ENCODE results near the gene FAH. TPM values are rescaled to one million over a fixed set of nuclear protein-coding genes. Genes with fewer than 3 reads are reported as not detected.

Gene FAH
- total and polyA plus RNA-seq, 10 of the 15 experiments (the other 5 are each of a cell fraction or from before 2014, with no cell fraction given), result 36.3 to 121 (median 62.0) TPM

DNA sequence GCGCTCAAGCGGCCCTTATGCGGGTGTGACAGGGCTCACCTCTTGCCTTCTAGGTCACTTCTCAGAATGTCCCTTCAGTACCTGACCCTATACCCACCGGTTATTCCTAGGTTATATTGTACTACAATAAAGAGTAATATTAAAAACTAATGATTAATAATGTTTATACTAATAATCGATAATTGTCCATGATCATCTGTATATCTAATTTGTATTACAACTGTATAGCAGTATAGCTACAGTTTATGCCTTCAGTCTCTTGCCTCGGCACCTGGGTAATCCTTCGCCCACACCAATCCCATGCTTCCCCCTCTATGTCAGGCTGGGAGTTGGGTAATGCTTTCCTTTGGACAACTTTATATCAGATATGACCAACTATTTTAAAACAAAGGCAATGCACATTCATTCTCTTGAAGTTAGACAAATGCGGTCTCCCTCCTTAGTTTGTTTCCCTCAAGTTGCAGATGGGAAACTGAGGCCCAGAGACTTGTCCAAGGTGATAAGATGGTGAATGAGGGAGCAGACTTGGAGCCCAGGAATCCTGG is 3.4 kb downstream of the FAH start (continued):
- TF ChIP-seq, protein P1, sequence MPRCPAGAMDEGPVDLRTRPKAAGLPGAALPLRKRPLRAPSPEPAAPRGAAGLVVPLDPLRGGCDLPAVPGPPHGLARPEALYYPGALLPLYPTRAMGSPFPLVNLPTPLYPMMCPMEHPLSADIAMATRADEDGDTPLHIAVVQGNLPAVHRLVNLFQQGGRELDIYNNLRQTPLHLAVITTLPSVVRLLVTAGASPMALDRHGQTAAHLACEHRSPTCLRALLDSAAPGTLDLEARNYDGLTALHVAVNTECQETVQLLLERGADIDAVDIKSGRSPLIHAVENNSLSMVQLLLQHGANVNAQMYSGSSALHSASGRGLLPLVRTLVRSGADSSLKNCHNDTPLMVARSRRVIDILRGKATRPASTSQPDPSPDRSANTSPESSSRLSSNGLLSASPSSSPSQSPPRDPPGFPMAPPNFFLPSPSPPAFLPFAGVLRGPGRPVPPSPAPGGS (IDR thresholded peaks at IDR 0.05; ENCODE audit: borderline replicate concordance, insufficient read depth, low read depth, low read length, poor library complexity, severe bottlenecking), result no peak
- no peak for TF ChIP-seq HDAC2 (IDR thresholded peaks at IDR 0.05)
- no peak for TF ChIP-seq POLR2AphosphoS2 (IDR thresholded peaks at IDR 0.05; ENCODE audit: low read depth, low read length)
- TF ChIP-seq, protein P2, sequence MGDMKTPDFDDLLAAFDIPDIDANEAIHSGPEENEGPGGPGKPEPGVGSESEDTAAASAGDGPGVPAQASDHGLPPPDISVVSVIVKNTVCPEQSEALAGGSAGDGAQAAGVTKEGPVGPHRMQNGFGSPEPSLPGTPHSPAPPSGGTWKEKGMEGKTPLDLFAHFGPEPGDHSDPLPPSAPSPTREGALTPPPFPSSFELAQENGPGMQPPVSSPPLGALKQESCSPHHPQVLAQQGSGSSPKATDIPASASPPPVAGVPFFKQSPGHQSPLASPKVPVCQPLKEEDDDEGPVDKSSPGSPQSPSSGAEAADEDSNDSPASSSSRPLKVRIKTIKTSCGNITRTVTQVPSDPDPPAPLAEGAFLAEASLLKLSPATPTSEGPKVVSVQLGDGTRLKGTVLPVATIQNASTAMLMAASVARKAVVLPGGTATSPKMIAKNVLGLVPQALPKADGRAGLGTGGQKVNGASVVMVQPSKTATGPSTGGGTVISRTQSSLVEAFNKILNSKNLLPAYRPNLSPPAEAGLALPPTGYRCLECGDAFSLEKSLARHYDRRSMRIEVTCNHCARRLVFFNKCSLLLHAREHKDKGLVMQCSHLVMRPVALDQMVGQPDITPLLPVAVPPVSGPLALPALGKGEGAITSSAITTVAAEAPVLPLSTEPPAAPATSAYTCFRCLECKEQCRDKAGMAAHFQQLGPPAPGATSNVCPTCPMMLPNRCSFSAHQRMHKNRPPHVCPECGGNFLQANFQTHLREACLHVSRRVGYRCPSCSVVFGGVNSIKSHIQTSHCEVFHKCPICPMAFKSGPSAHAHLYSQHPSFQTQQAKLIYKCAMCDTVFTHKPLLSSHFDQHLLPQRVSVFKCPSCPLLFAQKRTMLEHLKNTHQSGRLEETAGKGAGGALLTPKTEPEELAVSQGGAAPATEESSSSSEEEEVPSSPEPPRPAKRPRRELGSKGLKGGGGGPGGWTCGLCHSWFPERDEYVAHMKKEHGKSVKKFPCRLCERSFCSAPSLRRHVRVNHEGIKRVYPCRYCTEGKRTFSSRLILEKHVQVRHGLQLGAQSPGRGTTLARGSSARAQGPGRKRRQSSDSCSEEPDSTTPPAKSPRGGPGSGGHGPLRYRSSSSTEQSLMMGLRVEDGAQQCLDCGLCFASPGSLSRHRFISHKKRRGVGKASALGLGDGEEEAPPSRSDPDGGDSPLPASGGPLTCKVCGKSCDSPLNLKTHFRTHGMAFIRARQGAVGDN (IDR thresholded peaks at IDR 0.05), result no peak
- TF ChIP-seq PML (IDR thresholded peaks at IDR 0.05; ENCODE audit: low read length), result no peak
- TF ChIP-seq SREBF1 (IDR thresholded peaks at IDR 0.05; ENCODE audit: low read length), result no peak
- TF ChIP-seq PAX5 (IDR thresholded peaks at IDR 0.05; ENCODE audit: borderline replicate concordance, low read depth, low read length), result no peak
- no peak for TF ChIP-seq MEF2B (IDR thresholded peaks at IDR 0.05; ENCODE audit: partially characterized antibody, poor library complexity, severe bottlenecking)
